B cell (primary cell): Measurements from ENCODE around the gene KIAA1614. TPM values are rescaled to one million over a fixed set of nuclear protein-coding genes. Genes with fewer than 3 reads are reported as not detected.

Experiments
- ATAC-seq: fragments of 200-7000 bp; cut with Tn5 transposase; one replicate; pipeline ENCODE4 v1.10.0; 2021; ENCODE audit warnings: low read depth, mild to moderate bottlenecking, moderate number of reproducible peaks, moderate library complexity
- CTCF ChIA-PET: fragments of 350-600 bp; sonication (Branson Sonifier 250); formaldehyde crosslinking; loops from one replicate; lab custom pipeline; 2021; ENCODE audit warnings: antibody characterized with exemption, inconsistent platforms; lab: Charles Lee
- POLR2A ChIA-PET: fragments of 350-600 bp; sonication (Branson Sonifier 250); formaldehyde crosslinking; loops from one replicate; lab custom pipeline; 2021; ENCODE audit warnings: antibody characterized with exemption; lab: Charles Lee
- DNase-seq: peaks from one replicate; pipeline ENCODE4 v3.0.0; 2013
- H2AFZ ChIP-seq: 2 replicates; pipeline ENCODE4 v1.6.1; 2012; ENCODE audit warnings: mild to moderate bottlenecking, low read depth, low read length; ENCODE audit not compliant: insufficient read depth, poor library complexity, severe bottlenecking
- H3K27ac ChIP-seq, 2 donors: 1 replicate in 1 of 2; 2 replicates in 1 of 2; pipeline ENCODE4 v1.5.1; 2012 to 2013; ENCODE audit warnings: low read length in 2 of 2, mild to moderate bottlenecking in 2 of 2, moderate library complexity in 1 of 2
- H3K27me3 ChIP-seq, 4 experiments: fragments of 200-600 bp in 1 of 4; sonication (generic) in 1 of 4; replicated peaks in 1 of 4; 1 replicate in 2 of 4; 2 replicates in 2 of 4; pipeline versions ENCODE4 v1.6.1 to v1.7.0; 2013 to 2016; ENCODE audit warnings: low read length in 3 of 4, mild to moderate bottlenecking in 2 of 4, mixed read lengths in 1 of 4, moderate library complexity in 1 of 4; ENCODE audit not compliant: insufficient read depth in 4 of 4, control insufficient read depth in 3 of 4; ENCODE audit errors: control extremely low read depth in 1 of 4
- H3K36me3 ChIP-seq, 2 experiments: replicated peaks in 1 of 2; 1 replicate in 1 of 2; 2 replicates in 1 of 2; pipeline versions ENCODE4 v1.6.1 to v1.7.1; 2013; ENCODE audit warnings: low read length in 1 of 2; ENCODE audit not compliant: insufficient read depth in 2 of 2, control insufficient read depth in 1 of 2; ENCODE audit errors: control extremely low read depth in 1 of 2, extremely low read depth in 1 of 2
- H3K4me1 ChIP-seq, 2 donors: fragments of 200-600 bp in 1 of 2; sonication (generic) in 1 of 2; 1 replicate in 1 of 2; 2 replicates in 1 of 2; pipeline versions ENCODE4 v1.5.1 to v1.6.1; 2013 to 2017; ENCODE audit warnings: low read length in 2 of 2; ENCODE audit not compliant: control insufficient read depth in 2 of 2, insufficient read depth in 2 of 2
- H3K4me2 ChIP-seq: replicated peaks from 2 replicates; pipeline ENCODE3; 2012; ENCODE audit warnings: mild to moderate bottlenecking, low read depth, low read length; ENCODE audit not compliant: poor library complexity, severe bottlenecking
- H3K4me3 ChIP-seq, 5 experiments: fragments of 200-600 bp in 1 of 5; sonication (generic) in 1 of 5; 1 replicate in 3 of 5; 2 replicates in 2 of 5; pipeline versions ENCODE4 v1.5.1 to v1.7.0; 2011 to 2016; ENCODE audit warnings: low read length in 4 of 5, mild to moderate bottlenecking in 4 of 5, low read depth in 2 of 5, control low read depth in 1 of 5, moderate library complexity in 1 of 5; ENCODE audit not compliant: insufficient read depth in 1 of 5; ENCODE audit errors: control extremely low read depth in 1 of 5, extremely low read depth in 1 of 5
- H3K79me2 ChIP-seq: fragments of 200-600 bp; sonication (generic); one replicate; pipeline ENCODE4 v1.6.0; 2016; ENCODE audit warnings: low read length; ENCODE audit not compliant: control insufficient read depth, insufficient read depth
- H3K9ac ChIP-seq: fragments of 200-600 bp; sonication (generic); 2 replicates; pipeline ENCODE4 v1.6.1; 2017; ENCODE audit warnings: mild to moderate bottlenecking, low read length, moderate library complexity
- H3K9me3 ChIP-seq, 3 donors: one replicate each; pipeline versions ENCODE4 v1.6.1 to v1.7.1; 2013; ENCODE audit warnings: low read length in 2 of 3; ENCODE audit not compliant: control insufficient read depth in 2 of 3, insufficient read depth in 1 of 3; ENCODE audit errors: control extremely low read depth in 1 of 3
- H4K20me1 ChIP-seq: 2 replicates; pipeline ENCODE4 v1.6.0; 2012; ENCODE audit warnings: mild to moderate bottlenecking, low read length; ENCODE audit not compliant: insufficient read depth, control insufficient read depth, poor library complexity, severe bottlenecking
- H3K27ac Mint-ChIP-seq: one replicate; pipeline ENCODE4 v1.8.0; 2021; ENCODE audit warnings: mixed read lengths
- H3K27me3 Mint-ChIP-seq: one replicate; pipeline ENCODE4 v1.8.0; 2021; ENCODE audit warnings: mixed read lengths
- H3K4me1 Mint-ChIP-seq: one replicate; pipeline ENCODE4 v1.8.0; 2021; ENCODE audit warnings: mixed read lengths
- H3K4me3 Mint-ChIP-seq: one replicate; pipeline ENCODE4 v1.8.0; 2021; ENCODE audit warnings: mixed read lengths
- H3K9me3 Mint-ChIP-seq: one replicate; pipeline ENCODE4 v1.8.0; 2022; ENCODE audit warnings: mixed read lengths; ENCODE audit not compliant: insufficient read depth
- CTCF ChIP-seq: fragments of 200-600 bp; IDR thresholded peaks from one replicate; pipeline ENCODE4 v1.8.0; 2022; ENCODE audit warnings: antibody characterized with exemption, mild to moderate bottlenecking
- EZH2 ChIP-seq: IDR thresholded peaks from 2 replicates; pipeline ENCODE4 v1.6.1; 2012; ENCODE audit warnings: borderline replicate concordance, low read depth, mild to moderate bottlenecking, moderate library complexity, low read length; ENCODE audit not compliant: insufficient read depth, poor library complexity, severe bottlenecking
- WGBS: methylation state at CpG from one replicate; pipeline ENCODE4 v1.1.5; 2013; ENCODE audit warnings: missing lambda C conversion rate; ENCODE audit not compliant: insufficient coverage; 5-methylcytosine and 5-hydroxymethylcytosine counted together
- intact Hi-C: fragments of 100-400 bp; cut with micrococcal nuclease; formaldehyde crosslinking; loops from one replicate; pipeline ENCODE4 v1.10.0; 2022
- polyA plus RNA-seq: library from polyadenylated mRNA; depleted of rRNA; stranded (reverse); fragments of >200 nt; gene quantifications from 2 replicates; pipeline ENCODE4 v1.2.3, GENCODE V29; 2012
- total RNA-seq, 2 donors: library from RNA; stranded (reverse); fragments of 120-200 nt in 1 of 2; gene quantifications; 1 replicate in 1 of 2; 2 replicates in 1 of 2; pipeline versions ENCODE4 v1.2.3 to v1.2.4, GENCODE V29; 2013 to 2022

The KIAA1614 gene
- total and polyA plus RNA-seq, 2 donors (not counting 1 experiment from before 2014, with no cell fraction given), result 0.03 to 0.22 TPM

- peaks cover 13 to 14% of the 10 kb centered on the region in 2 donors for H3K4me1 ChIP-seq
- no peak overlapping the region for H3K9ac ChIP-seq
- Mint-ChIP-seq H3K9me3 (no peaks in the 10 kb centered on the region), H3K4me3 (no peak overlapping the region), H3K4me1 (peaks cover 19% of the 10 kb centered on the region), H3K27me3 (peaks cover 1% of the 10 kb centered on the region), H3K27ac (no peak overlapping the region)
- ATAC-seq, result no peak
- H2AFZ ChIP-seq, result no peak overlapping the region
- intact Hi-C loops, result no loop called here
- no peaks in the 10 kb centered on the region for H3K36me3 ChIP-seq
- H3K4me2 ChIP-seq, result no peak overlapping the region
- no peak for DNase-seq
- H4K20me1 ChIP-seq, result no peaks in the 10 kb centered on the region
- no peaks in the 10 kb centered on the region for H3K9me3 ChIP-seq
- WGBS, result 83% methylated on average over 2 of the region's 3 CpGs
- H3K4me3 ChIP-seq, result no peak overlapping the region
- H3K27me3 ChIP-seq, result no peaks in the 10 kb centered on the region
- TF ChIP-seq CTCF, result no peak
- TF ChIP-seq EZH2, result no peak
- ChIA-PET POLR2A (no interaction called here), CTCF (interaction anchor here (0.6 kb wide), 1 partner anchor 335 kb away, joined by 4 read pairs; no protein-coding TSS in a partner anchor)
- H3K27ac ChIP-seq, result no peak overlapping the region
- H3K79me2 ChIP-seq, result no peaks in the 10 kb centered on the region
These were observed 27.0 kb downstream of the KIAA1614 start for GRCh38 chr1:180939711-180940103.

- H3K4me2 ChIP-seq, result no peak overlapping the region
- H3K9ac ChIP-seq, result no peak overlapping the region
- no peaks in the 10 kb centered on the region for H4K20me1 ChIP-seq
- H3K27me3 Mint-ChIP-seq, result no peaks in the 10 kb centered on the region
- H3K4me3 ChIP-seq, result no peak overlapping the region
- DNase-seq (no peak), ATAC-seq (no peak)
- ChIA-PET POLR2A (no interaction called here), CTCF (no interaction called here)
- H3K9me3 ChIP-seq, result peaks cover 0 to 5% (median 0%) of the 10 kb centered on the region in 3 donors
- no peaks in the 10 kb centered on the region for H3K36me3 ChIP-seq
- no peaks in the 10 kb centered on the region for H3K27me3 ChIP-seq
- H3K27ac ChIP-seq, result no peak overlapping the region
- no peaks in the 10 kb centered on the region for H3K79me2 ChIP-seq
- peaks cover 16% of the 10 kb centered on the region for H3K4me1 Mint-ChIP-seq
- intact Hi-C loops, result no loop called here
- no peak for TF ChIP-seq CTCF
- no peak for TF ChIP-seq EZH2
- H3K4me3 Mint-ChIP-seq, result no peak overlapping the region
- H3K4me1 ChIP-seq, result peaks cover 6 to 8% of the 10 kb centered on the region in 2 donors
- 92% methylated on average over 4 of the region's 5 CpGs for WGBS
- H2AFZ ChIP-seq, result no peak overlapping the region
- H3K9me3 Mint-ChIP-seq, result no peaks in the 10 kb centered on the region
- H3K27ac Mint-ChIP-seq, result no peak overlapping the region
These were observed 27.7 kb downstream of the KIAA1614 start for GRCh38 chr1:180940445-180940844.
